VCaP (cell line): Measurements from ENCODE around the gene SNX33.
"Not testable (repeated sequence)": the region's sequence is repeated elsewhere in the genome, so short reads cannot be mapped to it uniquely, and the experiment has no call there.

Experiments
- H3K27ac ChIP-seq: fragments of 450-650 bp; 2 replicates; pipeline ENCODE4 v1.5.1; 2017
- CTCF ChIP-seq: fragments of 450-650 bp; conservative IDR thresholded peaks from 2 replicates; pipeline ENCODE4 v1.5.1; 2017; ENCODE audit warnings: mild to moderate bottlenecking, moderate library complexity

SNX33 gene

DNA sequence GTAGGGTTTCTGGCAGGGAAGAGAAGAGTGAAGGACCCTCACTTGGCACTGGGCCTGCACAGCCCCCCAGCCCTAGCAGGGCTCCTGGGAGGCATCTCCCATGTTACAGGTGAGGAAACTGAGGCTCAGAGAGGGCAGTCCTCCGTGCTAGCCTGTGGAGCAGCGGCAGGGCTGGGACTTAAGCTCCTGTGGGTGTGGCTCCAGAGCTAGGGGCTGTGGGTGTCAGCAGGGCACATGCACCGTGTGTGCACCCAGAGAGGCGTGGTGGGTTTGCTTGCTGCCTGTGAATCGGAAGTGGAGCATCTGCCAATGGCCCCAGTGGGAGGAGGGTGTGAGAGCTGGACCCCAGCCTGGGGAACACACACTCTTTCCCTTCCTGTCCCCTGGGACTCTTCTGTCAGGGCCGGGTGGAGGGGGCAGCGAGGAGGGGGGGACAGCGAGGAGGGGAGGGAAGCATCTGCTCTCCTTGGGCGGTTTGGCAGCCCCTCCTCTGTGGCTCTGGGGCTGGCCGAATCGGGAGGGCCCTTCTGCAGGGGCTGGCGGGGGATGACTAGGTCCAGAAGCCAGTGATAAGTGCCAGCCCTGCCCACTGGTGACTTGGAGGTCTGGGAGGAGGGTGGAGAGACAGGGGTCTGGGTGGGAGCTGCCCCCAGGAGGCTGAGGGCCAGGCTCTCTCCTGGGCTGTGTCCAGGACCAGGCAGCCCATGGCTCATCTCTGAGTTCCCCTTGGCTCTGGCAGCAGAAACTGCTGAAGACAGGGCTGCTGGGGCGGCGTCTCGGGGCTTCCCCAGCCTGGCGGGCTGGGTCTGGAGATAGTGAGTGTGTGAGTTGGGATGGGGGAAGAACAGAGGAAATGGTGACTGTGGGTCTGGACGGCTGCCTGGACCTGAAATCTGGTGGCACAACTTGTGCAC lies 52.5 kb downstream of the SNX33 start:
- H3K27ac ChIP-seq: not testable (repeated sequence)

GRCh38 chr15:75701071-75702003 lies 53.6 kb downstream of the SNX33 start:
- H3K27ac ChIP-seq: not testable (repeated sequence)

DNA sequence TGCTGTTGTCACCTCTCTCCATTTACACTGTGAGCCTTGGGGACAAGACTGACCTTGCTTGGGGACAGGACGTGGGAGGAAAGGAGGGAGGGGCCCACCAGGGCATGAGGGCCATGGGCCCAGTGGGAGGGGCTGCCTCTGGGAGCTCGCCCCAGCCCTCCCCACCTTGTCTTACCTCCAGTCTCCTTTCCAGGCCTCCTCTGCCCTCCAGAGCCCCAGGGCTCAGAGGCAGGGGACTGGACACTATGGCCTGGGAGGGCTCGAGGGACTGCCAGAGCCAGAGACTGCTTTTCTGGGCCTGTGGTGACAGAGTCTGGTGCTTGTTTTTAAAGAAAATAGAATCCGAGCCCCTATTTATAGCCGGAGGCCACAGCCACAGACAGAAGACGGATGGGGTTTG lies 54.7 kb downstream of the SNX33 start:
- TF ChIP-seq CTCF: no peak
- H3K27ac ChIP-seq: no peak overlapping the region

DNA sequence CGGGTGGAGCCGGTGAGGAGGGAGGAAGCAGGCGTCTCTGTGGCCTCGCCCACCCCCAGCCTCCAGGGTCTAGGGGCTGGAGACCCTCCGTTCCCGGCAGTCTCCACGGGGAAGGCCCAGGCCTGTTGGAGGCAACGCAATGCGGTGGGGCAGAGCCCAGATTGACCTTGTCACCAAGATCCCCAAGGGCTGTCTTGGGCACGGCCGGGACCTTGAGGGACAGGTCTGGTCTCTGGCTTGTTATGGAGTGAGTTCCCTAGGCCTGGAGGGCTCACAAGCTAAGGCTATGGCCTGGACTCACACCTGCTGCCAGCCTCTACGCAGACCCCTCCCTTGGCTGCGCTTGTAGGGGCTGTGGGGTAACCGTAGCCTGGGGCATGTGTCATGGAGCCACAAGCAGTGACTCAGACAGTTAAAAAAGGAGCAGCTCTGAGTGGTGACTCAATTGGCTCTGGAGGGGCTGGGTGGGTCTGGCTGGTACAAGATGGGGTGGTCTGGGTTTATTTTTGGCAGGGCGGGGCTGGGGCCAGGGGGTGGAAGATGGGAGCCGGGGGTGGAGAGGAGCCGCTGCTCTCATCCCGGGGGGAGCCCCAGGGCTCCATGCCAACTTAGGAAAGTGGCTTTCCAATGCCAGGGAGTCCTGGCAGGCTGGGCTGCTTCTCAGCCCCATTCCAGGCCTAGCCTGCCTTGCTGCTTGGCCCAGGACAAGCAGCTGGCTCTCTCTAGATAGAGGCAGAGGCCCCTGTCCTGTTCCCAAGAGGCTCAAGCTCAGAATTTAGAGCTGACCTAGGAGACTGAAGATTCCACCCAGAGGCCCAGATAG lies 55.9 kb downstream of the SNX33 start:
- not testable (repeated sequence) for H3K27ac ChIP-seq

- TF ChIP-seq CTCF: no peak
- no peak overlapping the region for H3K27ac ChIP-seq
Observed at GRCh38 chr15:75704263-75704615, 56.5 kb downstream of the SNX33 start.

- TF ChIP-seq CTCF: no peak
- no peak overlapping the region for H3K27ac ChIP-seq
Observed at GRCh38 chr15:75704618-75705017, 56.9 kb downstream of the SNX33 start.

- not testable (repeated sequence) for H3K27ac ChIP-seq
Observed at GRCh38 chr15:75705375-75705774, 57.7 kb downstream of the SNX33 start.

GRCh38 chr15:75705854-75706681 lies 58.4 kb downstream of the SNX33 start:
- peak overlapping the region; percentile 20; the same call in 1 of the 2 replicates for H3K27ac ChIP-seq
- no peak for TF ChIP-seq CTCF

- TF ChIP-seq CTCF: no peak
- H3K27ac ChIP-seq: no peak overlapping the region
Observed at GRCh38 chr15:75706682-75706954, 58.9 kb downstream of the SNX33 start.

GRCh38 chr15:75709458-75709857 lies 61.7 kb downstream of the SNX33 start:
- H3K27ac ChIP-seq: not testable (repeated sequence)

DNA sequence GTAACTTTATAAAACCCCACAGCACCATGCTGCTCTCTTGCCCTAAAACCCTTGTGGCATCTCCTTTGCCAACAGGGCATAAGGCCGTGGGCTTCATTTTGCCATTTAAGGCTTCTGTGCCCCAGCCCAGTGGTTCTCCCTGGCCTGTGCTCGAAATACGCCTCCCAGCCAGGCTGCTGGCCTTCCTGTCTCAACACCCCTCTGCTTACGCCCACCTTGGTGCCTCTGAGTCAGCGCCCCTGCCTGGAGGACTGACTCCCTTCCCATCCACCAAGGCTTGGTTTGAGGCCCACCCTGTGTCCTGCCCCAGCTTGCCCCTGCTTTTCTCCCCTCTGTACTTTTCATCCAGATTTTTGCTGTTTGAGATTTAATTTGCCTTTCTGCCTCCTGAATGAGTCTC lies 63.2 kb downstream of the SNX33 start:
- H3K27ac ChIP-seq: not testable (repeated sequence)

GRCh38 chr15:75711495-75711894 lies 63.8 kb downstream of the SNX33 start:
- H3K27ac ChIP-seq: not testable (repeated sequence)
